HL-60 (cell line): Measurements from ENCODE around the gene PLA2G5.

Source experiments
- GABPA ChIP-seq: IDR thresholded peaks from 2 replicates; pipeline ENCODE4 v1.6.1; 2012; ENCODE audit warnings: low read depth
- POLR2AphosphoS5 ChIP-seq: IDR thresholded peaks from 2 replicates; pipeline ENCODE4 v1.6.1; 2012; ENCODE audit warnings: low read depth
- SPI1 ChIP-seq: IDR thresholded peaks from 2 replicates; pipeline ENCODE4 v1.6.1; 2012; ENCODE audit warnings: low read depth, mild to moderate bottlenecking, borderline replicate concordance
- TF ChIP-seq, protein P1 (sequence below): IDR thresholded peaks from one replicate; pipeline ENCODE4 v1.5.1; 2011; ENCODE audit warnings: low read length, control low read depth, inconsistent platforms; ENCODE audit not compliant: insufficient read depth
- TF ChIP-seq, protein P2 (sequence below): IDR thresholded peaks from 2 replicates; pipeline ENCODE4 v1.6.1; 2012; ENCODE audit warnings: low read depth; ENCODE audit not compliant: insufficient replicate concordance

DNA sequence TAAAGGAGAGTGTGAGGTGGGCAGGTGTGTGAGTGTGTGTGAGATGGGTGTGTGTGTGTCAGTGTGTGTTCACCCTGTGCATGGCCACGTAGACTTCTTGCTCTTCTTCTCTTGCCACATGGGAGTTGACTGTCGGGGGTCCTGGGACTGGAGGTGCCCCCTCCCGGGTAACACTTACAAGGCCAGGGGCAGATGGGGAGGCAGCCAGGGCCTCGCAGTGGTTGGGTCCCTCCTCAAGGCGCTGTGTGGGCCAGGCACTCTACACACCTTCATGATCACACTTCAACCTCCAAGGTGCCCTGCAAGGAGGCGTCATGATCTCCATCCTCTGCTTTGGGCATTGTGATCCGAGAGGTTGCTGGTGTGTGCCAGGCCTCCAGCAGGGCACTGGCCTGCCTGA, 71.5 kb downstream of the PLA2G5 start:
- TF ChIP-seq, protein P1, sequence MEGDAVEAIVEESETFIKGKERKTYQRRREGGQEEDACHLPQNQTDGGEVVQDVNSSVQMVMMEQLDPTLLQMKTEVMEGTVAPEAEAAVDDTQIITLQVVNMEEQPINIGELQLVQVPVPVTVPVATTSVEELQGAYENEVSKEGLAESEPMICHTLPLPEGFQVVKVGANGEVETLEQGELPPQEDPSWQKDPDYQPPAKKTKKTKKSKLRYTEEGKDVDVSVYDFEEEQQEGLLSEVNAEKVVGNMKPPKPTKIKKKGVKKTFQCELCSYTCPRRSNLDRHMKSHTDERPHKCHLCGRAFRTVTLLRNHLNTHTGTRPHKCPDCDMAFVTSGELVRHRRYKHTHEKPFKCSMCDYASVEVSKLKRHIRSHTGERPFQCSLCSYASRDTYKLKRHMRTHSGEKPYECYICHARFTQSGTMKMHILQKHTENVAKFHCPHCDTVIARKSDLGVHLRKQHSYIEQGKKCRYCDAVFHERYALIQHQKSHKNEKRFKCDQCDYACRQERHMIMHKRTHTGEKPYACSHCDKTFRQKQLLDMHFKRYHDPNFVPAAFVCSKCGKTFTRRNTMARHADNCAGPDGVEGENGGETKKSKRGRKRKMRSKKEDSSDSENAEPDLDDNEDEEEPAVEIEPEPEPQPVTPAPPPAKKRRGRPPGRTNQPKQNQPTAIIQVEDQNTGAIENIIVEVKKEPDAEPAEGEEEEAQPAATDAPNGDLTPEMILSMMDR, result no peak
- TF ChIP-seq, protein P2, sequence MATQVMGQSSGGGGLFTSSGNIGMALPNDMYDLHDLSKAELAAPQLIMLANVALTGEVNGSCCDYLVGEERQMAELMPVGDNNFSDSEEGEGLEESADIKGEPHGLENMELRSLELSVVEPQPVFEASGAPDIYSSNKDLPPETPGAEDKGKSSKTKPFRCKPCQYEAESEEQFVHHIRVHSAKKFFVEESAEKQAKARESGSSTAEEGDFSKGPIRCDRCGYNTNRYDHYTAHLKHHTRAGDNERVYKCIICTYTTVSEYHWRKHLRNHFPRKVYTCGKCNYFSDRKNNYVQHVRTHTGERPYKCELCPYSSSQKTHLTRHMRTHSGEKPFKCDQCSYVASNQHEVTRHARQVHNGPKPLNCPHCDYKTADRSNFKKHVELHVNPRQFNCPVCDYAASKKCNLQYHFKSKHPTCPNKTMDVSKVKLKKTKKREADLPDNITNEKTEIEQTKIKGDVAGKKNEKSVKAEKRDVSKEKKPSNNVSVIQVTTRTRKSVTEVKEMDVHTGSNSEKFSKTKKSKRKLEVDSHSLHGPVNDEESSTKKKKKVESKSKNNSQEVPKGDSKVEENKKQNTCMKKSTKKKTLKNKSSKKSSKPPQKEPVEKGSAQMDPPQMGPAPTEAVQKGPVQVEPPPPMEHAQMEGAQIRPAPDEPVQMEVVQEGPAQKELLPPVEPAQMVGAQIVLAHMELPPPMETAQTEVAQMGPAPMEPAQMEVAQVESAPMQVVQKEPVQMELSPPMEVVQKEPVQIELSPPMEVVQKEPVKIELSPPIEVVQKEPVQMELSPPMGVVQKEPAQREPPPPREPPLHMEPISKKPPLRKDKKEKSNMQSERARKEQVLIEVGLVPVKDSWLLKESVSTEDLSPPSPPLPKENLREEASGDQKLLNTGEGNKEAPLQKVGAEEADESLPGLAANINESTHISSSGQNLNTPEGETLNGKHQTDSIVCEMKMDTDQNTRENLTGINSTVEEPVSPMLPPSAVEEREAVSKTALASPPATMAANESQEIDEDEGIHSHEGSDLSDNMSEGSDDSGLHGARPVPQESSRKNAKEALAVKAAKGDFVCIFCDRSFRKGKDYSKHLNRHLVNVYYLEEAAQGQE, result no peak
- TF ChIP-seq POLR2AphosphoS5 (no peak), GABPA (no peak), SPI1 (no peak)
